HEK293 (cell line): ENCODE measurements around the gene UNC13A.
A peak's percentile ranks its signal among the peaks of the same experiment; 100 is the strongest.

Experiments
- GLI4 ChIP-seq: fragments of 450-650 bp; formaldehyde crosslinking; IDR thresholded peaks from 2 replicates; pipeline ENCODE4 v1.5.1; 2016; ENCODE audit warnings: missing biosample characterization, missing genetic modification characterization
- HOXC10 ChIP-seq: sonication (generic); formaldehyde crosslinking; IDR thresholded peaks from 2 replicates; pipeline ENCODE4 v1.8.1; 2023; ENCODE audit warnings: mild to moderate bottlenecking, missing genetic modification reagents
- INSM2 ChIP-seq: fragments of 450-650 bp; formaldehyde crosslinking; IDR thresholded peaks from 2 replicates; pipeline ENCODE4 v1.5.1; 2016; ENCODE audit warnings: missing biosample characterization, missing genetic modification characterization
- PRDM4 ChIP-seq: fragments of 450-650 bp; formaldehyde crosslinking; IDR thresholded peaks from 2 replicates; pipeline ENCODE4 v1.5.1; 2017; ENCODE audit warnings: missing biosample characterization, missing genetic modification characterization
- SP3 ChIP-seq: fragments of 450-650 bp; formaldehyde crosslinking; IDR thresholded peaks from 2 replicates; pipeline ENCODE4 v1.5.1; 2016; ENCODE audit warnings: missing biosample characterization, missing genetic modification characterization
- YY2 ChIP-seq: fragments of 450-650 bp; formaldehyde crosslinking; IDR thresholded peaks from 2 replicates; pipeline ENCODE4 v1.5.1; 2016; ENCODE audit warnings: missing biosample characterization, missing genetic modification characterization
- ZBTB26 ChIP-seq: fragments of 450-650 bp; formaldehyde crosslinking; optimal IDR thresholded peaks from 2 replicates; pipeline ENCODE3; 2016; ENCODE audit warnings: missing biosample characterization, mild to moderate bottlenecking, missing genetic modification characterization
- ZBTB7A ChIP-seq: fragments of 450-650 bp; formaldehyde crosslinking; IDR thresholded peaks from 2 replicates; pipeline ENCODE4 v1.5.1; 2016; ENCODE audit warnings: low read depth, missing biosample characterization, missing genetic modification characterization
- ZNF140 ChIP-seq: fragments of 450-650 bp; formaldehyde crosslinking; IDR thresholded peaks from 2 replicates; pipeline ENCODE4 v1.5.1; 2016; ENCODE audit warnings: missing biosample characterization, missing genetic modification characterization
- ZNF2 ChIP-seq: fragments of 450-650 bp; formaldehyde crosslinking; IDR thresholded peaks from 2 replicates; pipeline ENCODE4 v1.5.1; 2016; ENCODE audit warnings: missing biosample characterization, missing genetic modification characterization
- ZNF214 ChIP-seq: fragments of 450-650 bp; formaldehyde crosslinking; IDR thresholded peaks from 2 replicates; pipeline ENCODE4 v1.5.1; 2017; ENCODE audit warnings: missing biosample characterization, mild to moderate bottlenecking, missing genetic modification characterization, borderline replicate concordance
- ZNF223 ChIP-seq: fragments of 450-650 bp; formaldehyde crosslinking; IDR thresholded peaks from 2 replicates; pipeline ENCODE4 v1.5.1; 2016; ENCODE audit warnings: missing biosample characterization, missing genetic modification characterization
- ZNF239 ChIP-seq: fragments of 450-650 bp; formaldehyde crosslinking; IDR thresholded peaks from 2 replicates; pipeline ENCODE4 v1.5.1; 2016; ENCODE audit warnings: missing biosample characterization, missing genetic modification characterization
- ZNF248 ChIP-seq: fragments of 450-650 bp; formaldehyde crosslinking; IDR thresholded peaks from 2 replicates; pipeline ENCODE4 v1.5.1; 2017; ENCODE audit warnings: missing biosample characterization, missing genetic modification characterization
- ZNF366 ChIP-seq: fragments of 450-650 bp; formaldehyde crosslinking; conservative IDR thresholded peaks from 2 replicates; pipeline ENCODE4 v1.5.1; 2016; ENCODE audit warnings: missing biosample characterization, missing genetic modification characterization
- ZNF473 ChIP-seq: fragments of 450-650 bp; formaldehyde crosslinking; IDR thresholded peaks from 2 replicates; pipeline ENCODE4 v1.5.1; 2017; ENCODE audit warnings: missing biosample characterization, missing genetic modification characterization
- ZNF513 ChIP-seq: fragments of 450-650 bp; IDR thresholded peaks from 2 replicates; pipeline ENCODE4 v1.5.1; 2018; ENCODE audit warnings: missing biosample characterization, missing genetic modification characterization
- ZNF548 ChIP-seq: fragments of 450-650 bp; formaldehyde crosslinking; IDR thresholded peaks from 2 replicates; pipeline ENCODE4 v1.5.1; 2016; ENCODE audit warnings: missing biosample characterization, missing genetic modification characterization
- ZNF558 ChIP-seq: fragments of 450-650 bp; formaldehyde crosslinking; IDR thresholded peaks from 2 replicates; pipeline ENCODE4 v1.5.1; 2016; ENCODE audit warnings: missing biosample characterization, missing genetic modification characterization
- ZNF580 ChIP-seq: fragments of 450-650 bp; formaldehyde crosslinking; IDR thresholded peaks from 2 replicates; pipeline ENCODE4 v1.5.1; 2016; ENCODE audit warnings: missing biosample characterization, missing genetic modification characterization
- ZNF585B ChIP-seq: fragments of 450-650 bp; formaldehyde crosslinking; IDR thresholded peaks from 2 replicates; pipeline ENCODE4 v1.5.1; 2016; ENCODE audit warnings: missing biosample characterization, missing genetic modification characterization
- ZNF596 ChIP-seq: fragments of 450-650 bp; IDR thresholded peaks from 2 replicates; pipeline ENCODE4 v1.5.0; 2018; ENCODE audit warnings: missing biosample characterization, mild to moderate bottlenecking, missing genetic modification characterization, moderate library complexity
- ZNF623 ChIP-seq: fragments of 450-650 bp; formaldehyde crosslinking; IDR thresholded peaks from 2 replicates; pipeline ENCODE4 v1.5.1; 2016; ENCODE audit warnings: missing biosample characterization, missing genetic modification characterization
- ZNF624 ChIP-seq: fragments of 450-650 bp; formaldehyde crosslinking; IDR thresholded peaks from 2 replicates; pipeline ENCODE4 v1.5.1; 2017; ENCODE audit warnings: missing biosample characterization, missing genetic modification characterization
- ZNF692 ChIP-seq: fragments of 450-650 bp; formaldehyde crosslinking; IDR thresholded peaks from 2 replicates; pipeline ENCODE4 v1.5.1; 2016; ENCODE audit warnings: missing biosample characterization, missing genetic modification characterization
- ZNF776 ChIP-seq: fragments of 450-650 bp; formaldehyde crosslinking; IDR thresholded peaks from 2 replicates; pipeline ENCODE4 v1.5.0; 2017; ENCODE audit warnings: missing biosample characterization, missing genetic modification characterization, borderline replicate concordance
- ZNF777 ChIP-seq: fragments of 450-650 bp; formaldehyde crosslinking; IDR thresholded peaks from 2 replicates; pipeline ENCODE4 v1.5.1; 2017; ENCODE audit warnings: missing biosample characterization, missing genetic modification characterization, borderline replicate concordance
- ZNF830 ChIP-seq: fragments of 450-650 bp; IDR thresholded peaks from 2 replicates; pipeline ENCODE4 v1.5.0; 2018; ENCODE audit warnings: missing biosample characterization, missing genetic modification characterization, low read depth, mild to moderate bottlenecking, moderate library complexity
- ZSCAN23 ChIP-seq: fragments of 450-650 bp; formaldehyde crosslinking; IDR thresholded peaks from 2 replicates; pipeline ENCODE4 v1.5.1; 2016; ENCODE audit warnings: missing biosample characterization, missing genetic modification characterization
- ZSCAN30 ChIP-seq: fragments of 450-650 bp; IDR thresholded peaks from 2 replicates; pipeline ENCODE4 v1.5.1; 2018; ENCODE audit warnings: missing biosample characterization, mild to moderate bottlenecking, missing genetic modification characterization, moderate library complexity

The UNC13A gene

GRCh38 chr19:17605761-17606589 is 82.2 kb downstream of the UNC13A start (continued):
- no peak for TF ChIP-seq ZNF223 (tag by site-specific recombination)
- TF ChIP-seq ZNF830 (tag by site-specific recombination), result no peak
- TF ChIP-seq SP3 (tag by site-specific recombination), result peak; percentile 99
- no peak; the same call in 1 of the 2 replicates for TF ChIP-seq HOXC10 (CRISPR knock-in tag)
- no peak for TF ChIP-seq ZNF596 (tag by site-specific recombination)
- no peak for TF ChIP-seq ZSCAN23 (tag by site-specific recombination)
- TF ChIP-seq INSM2 (tag by site-specific recombination), result 0 out of 2 replicates have a peak, but pooled peaks have one; percentile 75
- TF ChIP-seq YY2, result peak; percentile 64; the same call in 1 of the 2 replicates
- TF ChIP-seq PRDM4, result no peak
- no peak for TF ChIP-seq ZNF248 (tag by site-specific recombination)
- TF ChIP-seq ZNF214 (tag by site-specific recombination), result no peak
- peak; percentile 77 for TF ChIP-seq ZNF2 (tag by site-specific recombination)
- TF ChIP-seq ZNF558, result no peak
- no peak for TF ChIP-seq ZNF140 (tag by site-specific recombination)
- peak; percentile 48; the same call in 1 of the 2 replicates for TF ChIP-seq ZNF580
- TF ChIP-seq ZBTB7A (tag by site-specific recombination), result no peak; the same call in 1 of the 2 replicates
- TF ChIP-seq ZBTB26 (tag by site-specific recombination), result peak; percentile 95
- no peak for TF ChIP-seq ZNF585B (tag by site-specific recombination)
- no peak for TF ChIP-seq ZNF623 (tag by site-specific recombination)
- TF ChIP-seq ZNF777, result no peak; the same call in 1 of the 2 replicates
- no peak for TF ChIP-seq ZNF776 (tag by site-specific recombination)
- no peak for TF ChIP-seq ZNF513 (tag by site-specific recombination)
- TF ChIP-seq ZNF692 (tag by site-specific recombination), result peak; percentile 96
- no peak for TF ChIP-seq ZNF473
- TF ChIP-seq ZNF239 (tag by site-specific recombination), result no peak
- peak; percentile 95 for TF ChIP-seq ZSCAN30 (tag by site-specific recombination)
- TF ChIP-seq ZNF548 (tag by site-specific recombination), result no peak
- 0 out of 2 replicates have a peak, but pooled peaks have one; percentile 43 for TF ChIP-seq ZNF366 (tag by site-specific recombination)
- no peak for TF ChIP-seq ZNF624 (tag by site-specific recombination)
- TF ChIP-seq GLI4 (tag by site-specific recombination), result no peak
